ENCODE data around the gene HELZ. TPM values are rescaled to one million over a fixed set of nuclear protein-coding genes. Genes with fewer than 3 reads are reported as not detected.
"Not testable (repeated sequence)": the region's sequence is repeated elsewhere in the genome, so short reads cannot be mapped to it uniquely, and the experiment has no call there.

HELZ gene
- total and polyA plus RNA-seq, 4 donors = 2.8 to 75.7 (median 25.5) TPM

GRCh38 chr17:67110619-67111018, 134.4 kb downstream of the HELZ start:
- no peaks in the 10 kb centered on the region for H3K4me1 ChIP-seq (ENCODE audit: control insufficient read depth in 1 of 2, insufficient read depth in 2 of 2, low read length in 2 of 2)
- no peak overlapping the region for H3K4me3 ChIP-seq (ENCODE audit: low read length in 2 of 2)
- no peak overlapping the region for H3K27ac ChIP-seq (ENCODE audit: low read depth in 1 of 2, low read length in 2 of 2)
- H3K9me3 ChIP-seq (ENCODE audit: control insufficient read depth, low read length) = no peaks in the 10 kb centered on the region
- DNase-seq (no peak), ATAC-seq (ENCODE audit: low FRiP score) (no peak)
- WGBS, 2 donors = 88 to 90% methylated on average over 3 of the region's 3 CpGs
- intact Hi-C loops (cut with DNase I) = no loop called here
- no peaks in the 10 kb centered on the region for H3K27me3 ChIP-seq (ENCODE audit: control insufficient read depth in 1 of 2, insufficient read depth in 2 of 2, low read length in 1 of 2)
- H3K36me3 ChIP-seq (ENCODE audit: control insufficient read depth in 1 of 2, insufficient read depth in 2 of 2, low read length in 1 of 2) = peaks cover 6 to 20% of the 10 kb centered on the region in 2 donors

GRCh38 chr17:67109111-67109510, 135.9 kb downstream of the HELZ start:
- H3K27me3 ChIP-seq (ENCODE audit: control insufficient read depth in 1 of 2, insufficient read depth in 2 of 2, low read length in 1 of 2) = no peaks in the 10 kb centered on the region
- H3K9me3 ChIP-seq (ENCODE audit: control insufficient read depth, low read length) = no peaks in the 10 kb centered on the region
- H3K27ac ChIP-seq (ENCODE audit: low read depth in 1 of 2, low read length in 2 of 2) = no peak overlapping the region
- H3K36me3 ChIP-seq (ENCODE audit: control insufficient read depth in 1 of 2, insufficient read depth in 2 of 2, low read length in 1 of 2) = peaks cover 6 to 20% of the 10 kb centered on the region in 2 donors
- WGBS, 2 donors = 72 to 77% methylated on average over 5 of the region's 5 CpGs
- DNase-seq (no peak), ATAC-seq (ENCODE audit: low FRiP score) (no peak)
- no peaks in the 10 kb centered on the region for H3K4me1 ChIP-seq (ENCODE audit: control insufficient read depth in 1 of 2, insufficient read depth in 2 of 2, low read length in 2 of 2)
- intact Hi-C loops (cut with DNase I) = no loop called here
- H3K4me3 ChIP-seq (ENCODE audit: low read length in 2 of 2) = no peak overlapping the region

- ATAC-seq (ENCODE audit: low FRiP score) = no peak
- H3K36me3 ChIP-seq (ENCODE audit: control insufficient read depth in 1 of 2, insufficient read depth in 2 of 2, low read length in 1 of 2) = peaks cover 6 to 16% of the 10 kb centered on the region in 2 donors
Measured at GRCh38 chr17:67107811-67108775, 136.9 kb downstream of the HELZ start.

GRCh38 chr17:67107171-67107570, 137.8 kb downstream of the HELZ start:
- DNase-seq = no peak
- 95 to 97% methylated on average over 5 of the region's 5 CpGs for WGBS, 2 donors
- H3K27ac ChIP-seq (ENCODE audit: low read depth in 1 of 2, low read length in 2 of 2) = no peak overlapping the region
- H3K4me1 ChIP-seq (ENCODE audit: control insufficient read depth in 1 of 2, insufficient read depth in 2 of 2, low read length in 2 of 2) = no peaks in the 10 kb centered on the region
- H3K4me3 ChIP-seq (ENCODE audit: low read length in 2 of 2) = no peak overlapping the region
- ATAC-seq (ENCODE audit: low FRiP score) = no peak
- no peaks in the 10 kb centered on the region for H3K27me3 ChIP-seq (ENCODE audit: control insufficient read depth in 1 of 2, insufficient read depth in 2 of 2, low read length in 1 of 2)
- peaks cover 4 to 14% of the 10 kb centered on the region in 2 donors for H3K36me3 ChIP-seq (ENCODE audit: control insufficient read depth in 1 of 2, insufficient read depth in 2 of 2, low read length in 1 of 2)
- intact Hi-C loops (cut with DNase I) = no loop called here
- no peaks in the 10 kb centered on the region for H3K9me3 ChIP-seq (ENCODE audit: control insufficient read depth, low read length)

More at GRCh38 chr17:67107811-67108775, 136.9 kb downstream of the HELZ start:
- H3K4me3 ChIP-seq (ENCODE audit: low read length in 2 of 2) = no peak overlapping the region
- intact Hi-C loops (cut with DNase I) = no loop called here
- H3K27me3 ChIP-seq (ENCODE audit: control insufficient read depth in 1 of 2, insufficient read depth in 2 of 2, low read length in 1 of 2) = no peaks in the 10 kb centered on the region
- DNase-seq = no peak
- 59 to 68% methylated on average over 13 of the region's 13 CpGs for WGBS, 2 donors
- no peak overlapping the region for H3K27ac ChIP-seq (ENCODE audit: low read depth in 1 of 2, low read length in 2 of 2)
- no peaks in the 10 kb centered on the region for H3K9me3 ChIP-seq (ENCODE audit: control insufficient read depth, low read length)
- H3K4me1 ChIP-seq (ENCODE audit: control insufficient read depth in 1 of 2, insufficient read depth in 2 of 2, low read length in 2 of 2) = no peaks in the 10 kb centered on the region

GRCh38 chr17:67105213-67105612, 139.8 kb downstream of the HELZ start:
- Histone ChIP-seq H3K36me3 (ENCODE audit: control insufficient read depth in 1 of 2, insufficient read depth in 2 of 2, low read length in 1 of 2) (peaks cover 4 to 14% of the 10 kb centered on the region in 2 donors), H3K27me3 (ENCODE audit: control insufficient read depth in 1 of 2, insufficient read depth in 2 of 2, low read length in 1 of 2) (no peaks in the 10 kb centered on the region), H3K9me3 (ENCODE audit: control insufficient read depth, low read length) (no peaks in the 10 kb centered on the region), H3K4me1 (ENCODE audit: control insufficient read depth in 1 of 2, insufficient read depth in 2 of 2, low read length in 2 of 2) (no peaks in the 10 kb centered on the region), H3K4me3 (ENCODE audit: low read length in 2 of 2) (no peak overlapping the region), H3K27ac (ENCODE audit: low read depth in 1 of 2, low read length in 2 of 2) (no peak overlapping the region)
- ATAC-seq (ENCODE audit: low FRiP score) (no peak), DNase-seq (no peak)
- intact Hi-C loops (cut with DNase I) = no loop called here

GRCh38 chr17:67104641-67105040, 140.4 kb downstream of the HELZ start:
- DNase-seq; H3K27me3 ChIP-seq (ENCODE audit: control insufficient read depth in 1 of 2, insufficient read depth in 2 of 2, low read length in 1 of 2); ATAC-seq (ENCODE audit: low FRiP score); H3K9me3 ChIP-seq (ENCODE audit: control insufficient read depth, low read length); H3K4me3 ChIP-seq (ENCODE audit: low read length in 2 of 2); H3K27ac ChIP-seq (ENCODE audit: low read depth in 1 of 2, low read length in 2 of 2); intact Hi-C loops (cut with DNase I); H3K4me1 ChIP-seq (ENCODE audit: control insufficient read depth in 1 of 2, insufficient read depth in 2 of 2, low read length in 2 of 2): not testable (repeated sequence)
- H3K36me3 ChIP-seq (ENCODE audit: control insufficient read depth in 1 of 2, insufficient read depth in 2 of 2, low read length in 1 of 2) = peaks cover 4 to 14% of the 10 kb centered on the region in 2 donors
- 96 to 97% methylated on average over 7 of the region's 7 CpGs for WGBS, 2 donors

- Histone ChIP-seq H3K4me1 (ENCODE audit: control insufficient read depth in 1 of 2, insufficient read depth in 2 of 2, low read length in 2 of 2) (peaks cover 0 to 7% of the 10 kb centered on the region in 2 donors), H3K27ac (ENCODE audit: low read depth in 1 of 2, low read length in 2 of 2) (no peak overlapping the region), H3K27me3 (ENCODE audit: control insufficient read depth in 1 of 2, insufficient read depth in 2 of 2, low read length in 1 of 2) (no peaks in the 10 kb centered on the region), H3K4me3 (ENCODE audit: low read length in 2 of 2) (no peak overlapping the region), H3K36me3 (ENCODE audit: control insufficient read depth in 1 of 2, insufficient read depth in 2 of 2, low read length in 1 of 2) (no peaks in the 10 kb centered on the region), H3K9me3 (ENCODE audit: control insufficient read depth, low read length) (no peaks in the 10 kb centered on the region)
- 94 to 97% methylated on average over 1 of the region's 1 CpG for WGBS, 2 donors
- DNase-seq = no peak
- intact Hi-C loops (cut with DNase I) = no loop called here
- no peak for ATAC-seq (ENCODE audit: low FRiP score)
Measured at GRCh38 chr17:67098006-67098405, 147.0 kb downstream of the HELZ start.

GRCh38 chr17:67096609-67097008, 148.4 kb downstream of the HELZ start:
- Histone ChIP-seq H3K4me1 (ENCODE audit: control insufficient read depth in 1 of 2, insufficient read depth in 2 of 2, low read length in 2 of 2) (peaks cover 0 to 7% of the 10 kb centered on the region in 2 donors), H3K27ac (ENCODE audit: low read depth in 1 of 2, low read length in 2 of 2) (no peak overlapping the region), H3K36me3 (ENCODE audit: control insufficient read depth in 1 of 2, insufficient read depth in 2 of 2, low read length in 1 of 2) (no peaks in the 10 kb centered on the region), H3K4me3 (ENCODE audit: low read length in 2 of 2) (no peak overlapping the region), H3K9me3 (ENCODE audit: control insufficient read depth, low read length) (no peaks in the 10 kb centered on the region), H3K27me3 (ENCODE audit: control insufficient read depth in 1 of 2, insufficient read depth in 2 of 2, low read length in 1 of 2) (no peaks in the 10 kb centered on the region)
- intact Hi-C loops (cut with DNase I) = no loop called here
- WGBS, 2 donors = 100% methylated on average over 1 of the region's 1 CpG
- ATAC-seq (ENCODE audit: low FRiP score) (no peak), DNase-seq (no peak)

GRCh38 chr17:67095803-67096202, 149.2 kb downstream of the HELZ start:
- intact Hi-C loops (cut with DNase I) = no loop called here
- DNase-seq (no peak), ATAC-seq (ENCODE audit: low FRiP score) (no peak)
- 100% methylated on average over 1 of the region's 1 CpG for WGBS, 2 donors
- Histone ChIP-seq H3K9me3 (ENCODE audit: control insufficient read depth, low read length) (no peaks in the 10 kb centered on the region), H3K4me3 (ENCODE audit: low read length in 2 of 2) (no peak overlapping the region), H3K27ac (ENCODE audit: low read depth in 1 of 2, low read length in 2 of 2) (no peak overlapping the region), H3K4me1 (ENCODE audit: control insufficient read depth in 1 of 2, insufficient read depth in 2 of 2, low read length in 2 of 2) (peaks cover 0 to 7% of the 10 kb centered on the region in 2 donors), H3K27me3 (ENCODE audit: control insufficient read depth in 1 of 2, insufficient read depth in 2 of 2, low read length in 1 of 2) (no peaks in the 10 kb centered on the region), H3K36me3 (ENCODE audit: control insufficient read depth in 1 of 2, insufficient read depth in 2 of 2, low read length in 1 of 2) (no peaks in the 10 kb centered on the region)

Measured in aorta (tissue), 5 donors.